ENCODE data around the gene HOXB5.

HOXB5 gene

GRCh38 chr17:48627623-48628521 is 34.3 kb upstream of the HOXB5 start:
- no peak for TF ChIP-seq CTCF (IDR thresholded peaks at IDR 0.05; ENCODE audit: low read depth, low read length)
- DNase-seq (ENCODE audit: low read depth in 2 of 2) = no peak
- no peak overlapping the region for H3K4me3 ChIP-seq (replicated peaks in 1 of 2; ENCODE audit: low read depth in 2 of 2, low read length in 2 of 2)

DNA sequence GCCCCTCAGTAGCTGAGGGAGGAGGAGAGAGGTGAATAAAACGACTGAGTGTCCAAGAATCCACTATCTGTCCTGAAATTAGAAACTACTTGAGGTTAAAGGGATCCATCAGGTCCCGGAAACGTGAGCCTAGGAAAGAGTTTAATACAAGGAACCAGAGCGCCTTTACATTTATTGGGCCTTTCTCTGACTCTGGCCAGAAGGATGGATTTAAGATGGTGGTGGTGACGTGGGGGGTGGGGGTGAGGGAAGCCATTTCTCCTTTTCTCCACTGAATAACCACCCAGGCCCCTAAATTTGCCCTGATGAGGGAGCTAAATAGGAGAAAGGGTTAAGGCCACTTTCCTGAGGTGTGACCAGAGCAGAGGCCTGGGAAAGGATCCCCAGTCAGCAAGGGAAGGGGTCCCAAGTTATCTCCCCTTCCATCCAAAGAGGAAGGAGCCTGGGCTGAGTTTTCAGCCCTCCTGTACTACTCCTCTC is 33.6 kb upstream of the HOXB5 start:
- no peak for TF ChIP-seq CTCF (IDR thresholded peaks at IDR 0.05; ENCODE audit: low read depth, low read length)
- DNase-seq (ENCODE audit: low read depth in 2 of 2) = no peak
- no peak overlapping the region for H3K4me3 ChIP-seq (replicated peaks in 1 of 2; ENCODE audit: low read depth in 2 of 2, low read length in 2 of 2)

- H3K4me3 ChIP-seq (replicated peaks in 1 of 2; ENCODE audit: low read depth in 2 of 2, low read length in 2 of 2) = peak within 1 kb of the TSS; percentile 7 to 27
- no peak for TF ChIP-seq CTCF (IDR thresholded peaks at IDR 0.05; ENCODE audit: low read depth, low read length)
- no peak for DNase-seq (ENCODE audit: low read depth in 2 of 2)
These were observed 32.9 kb upstream of the HOXB5 start, which contains the start of gene HOXB9 for GRCh38 chr17:48626245-48627117. Gene HOXB9 (minus strand): TSS chr17:48626358. CDS start chr17:48626269, 89 bp downstream.

GRCh38 chr17:48625495-48626244 is 32.1 kb upstream of the HOXB5 start:
- DNase-seq (ENCODE audit: low read depth in 2 of 2) = no peak
- no peak for TF ChIP-seq CTCF (IDR thresholded peaks at IDR 0.05; ENCODE audit: low read depth, low read length)
- peak overlapping the region; percentile 7 to 27 for H3K4me3 ChIP-seq (replicated peaks in 1 of 2; ENCODE audit: low read depth in 2 of 2, low read length in 2 of 2)

DNA sequence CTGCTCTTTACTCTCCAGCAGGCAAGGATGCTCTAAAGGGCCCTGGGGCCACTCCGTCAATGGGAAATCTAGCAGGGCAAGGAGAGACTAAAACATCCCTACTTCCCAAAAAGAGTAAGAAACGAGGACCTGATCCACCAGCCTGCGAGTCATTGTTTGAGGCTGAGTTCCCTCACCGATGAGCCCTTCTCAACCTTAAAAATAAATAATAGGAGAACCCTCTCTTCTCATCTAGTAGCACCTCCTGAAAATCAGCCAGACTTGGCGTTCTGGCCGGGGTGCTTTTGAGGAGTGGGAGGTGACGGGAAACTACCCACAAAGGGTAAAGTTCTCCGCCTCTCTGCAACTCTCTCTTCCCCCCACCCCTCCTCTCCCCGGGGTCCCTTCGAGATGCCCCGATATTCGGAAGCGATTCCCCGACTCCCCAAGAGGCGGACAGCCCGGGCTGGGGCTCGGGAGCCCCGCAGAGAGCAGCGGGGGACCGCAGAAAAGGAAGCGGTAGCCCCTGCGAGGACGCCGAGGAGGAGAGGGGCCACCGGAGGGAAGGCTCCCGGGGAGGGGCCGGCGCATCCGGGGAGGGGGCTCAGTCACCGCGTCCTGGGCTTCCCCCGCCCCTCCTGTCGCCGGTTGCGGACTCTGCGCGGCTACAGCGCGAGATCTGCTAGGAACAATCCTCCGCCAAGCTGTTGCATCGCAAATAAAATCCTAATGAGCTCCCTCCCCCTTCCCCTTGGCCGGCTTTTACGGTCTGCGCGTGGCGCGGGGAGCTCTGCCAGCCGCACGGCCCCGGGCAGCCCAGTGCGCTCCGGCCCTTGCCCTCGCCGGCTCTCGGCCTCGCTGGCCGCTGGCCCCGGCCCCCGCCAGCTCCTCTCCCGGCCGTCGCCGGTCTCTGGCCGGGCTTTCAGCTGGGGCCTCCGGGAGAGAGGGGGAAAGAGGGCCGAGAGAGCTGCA is 31.2 kb upstream of the HOXB5 start:
- TF ChIP-seq CTCF (IDR thresholded peaks at IDR 0.05; ENCODE audit: low read depth, low read length) = no peak
- no peak for DNase-seq (ENCODE audit: low read depth in 2 of 2)
- peak overlapping the region in 1 of 2 donors; percentile 27 for H3K4me3 ChIP-seq (replicated peaks in 1 of 2; ENCODE audit: low read depth in 2 of 2, low read length in 2 of 2)

Data from cardiac fibroblast (primary cell).